GM12872 (cell line): ENCODE measurements around the gene WDR26.

Source experiments
- CTCF ChIP-seq: IDR thresholded peaks from 3 replicates; pipeline ENCODE4 v1.5.1; 2011; ENCODE audit warnings: low read depth, mild to moderate bottlenecking, low read length, moderate library complexity; ENCODE audit not compliant: insufficient read depth

Gene WDR26

GRCh38 chr1:224432146-224432545 lies 2.5 kb downstream of the WDR26 start:
- no peak for TF ChIP-seq CTCF

GRCh38 chr1:224431726-224432125 lies 2.9 kb downstream of the WDR26 start:
- TF ChIP-seq CTCF, result no peak

GRCh38 chr1:224430511-224431113 lies 4.0 kb downstream of the WDR26 start:
- no peak for TF ChIP-seq CTCF

- no peak for TF ChIP-seq CTCF
These were observed 4.8 kb downstream of the WDR26 start for GRCh38 chr1:224429616-224430326.

- TF ChIP-seq CTCF, result no peak
These were observed 7.3 kb downstream of the WDR26 start for GRCh38 chr1:224427346-224427745.

GRCh38 chr1:224425279-224425884 lies 9.2 kb downstream of the WDR26 start:
- TF ChIP-seq CTCF, result no peak

- TF ChIP-seq CTCF, result no peak
These were observed 14.5 kb downstream of the WDR26 start for GRCh38 chr1:224420106-224420505.
